HCT116 (cell line): ENCODE results near the gene EML1. TPM values are rescaled to one million over a fixed set of nuclear protein-coding genes. Genes with fewer than 3 reads are reported as not detected.

Experiments used
- ATAC-seq: fragments of 200-7000 bp; cut with Tn5 transposase; 2 replicates; pipeline ENCODE4 v1.9.1; 2020; ENCODE audit warnings: mild to moderate bottlenecking, moderate library complexity
- BruUV-seq: library from RNA; stranded (reverse); fragments of 400-500 nt; replicated peaks from 2 replicates; lab custom pipeline; 2021; lab: Mats Ljungman, UMichigan
- CTCF ChIA-PET: fragments of 300-600 bp; sonication (Branson Sonifier 250); formaldehyde crosslinking; loops from one replicate; lab custom pipeline; 2021; ENCODE audit warnings: antibody characterized with exemption; lab: Charles Lee
- POLR2A ChIA-PET: fragments of 300-600, 350-600 bp; sonication (Branson Sonifier 250); formaldehyde crosslinking; loops from one replicate; lab custom pipeline; 2021; ENCODE audit warnings: antibody characterized with exemption; lab: Charles Lee
- RAD21 ChIA-PET, 2 experiments: fragments of 300-600 bp; sonication (Branson Sonifier 250); formaldehyde crosslinking; loops; one replicate each; lab custom pipeline; 2023; ENCODE audit warnings: low total read pairs in 2 of 2; ENCODE audit not compliant: uncharacterized antibody in 2 of 2, unreplicated experiment in 2 of 2, low non-redundant PET in 1 of 2; lab: Charles Lee
- DNase-seq: peaks from one replicate; pipeline ENCODE4 v3.0.0-alpha.2; 2010; ENCODE audit warnings: low read depth, low spot score
- H2AFZ ChIP-seq: fragments of 200-600 bp; shearing (Covaris generic), sonication (generic); 2 replicates; pipeline ENCODE4 v1.6.1; 2017; ENCODE audit warnings: low read depth, mixed run types, mixed read lengths, antibody characterized with exemption, low read length; ENCODE audit not compliant: poor library complexity, severe bottlenecking
- H3K27ac ChIP-seq: 2 replicates; pipeline ENCODE4 v1.5.1; 2012; ENCODE audit warnings: low read depth, low read length
- H3K27me3 ChIP-seq: fragments of 200-600 bp; sonication (generic); 2 replicates; pipeline ENCODE4 v1.6.1; 2016; ENCODE audit warnings: mixed run types, low read length, mixed read lengths; ENCODE audit not compliant: insufficient read depth
- H3K36me3 ChIP-seq, 2 experiments: fragments of 200-500 bp in 1 of 2; fragments of 200-600 bp in 1 of 2; sonication (Bioruptor generic) in 1 of 2; sonication (generic) in 1 of 2; 2 replicates each; pipeline versions ENCODE4 v1.5.1 to v1.6.1; 2014 to 2016; ENCODE audit warnings: low read length in 2 of 2, inconsistent platforms in 1 of 2, mixed read lengths in 1 of 2, mixed run types in 1 of 2; ENCODE audit not compliant: insufficient read depth in 2 of 2, control insufficient read depth in 1 of 2
- H3K4me1 ChIP-seq, 2 experiments: fragments of 200-600 bp in 1 of 2; sonication (generic) in 1 of 2; 2 replicates each; pipeline versions ENCODE4 v1.5.1 to v1.6.1; 2012 to 2017; ENCODE audit warnings: low read length in 2 of 2, inconsistent platforms in 1 of 2, mild to moderate bottlenecking in 1 of 2, mixed read lengths in 1 of 2, mixed run types in 1 of 2, moderate library complexity in 1 of 2; ENCODE audit not compliant: insufficient read depth in 2 of 2, control insufficient read depth in 1 of 2
- H3K4me2 ChIP-seq: fragments of 200-600 bp; sonication (generic); 2 replicates; pipeline ENCODE4 v1.6.1; 2017; ENCODE audit warnings: mixed run types, low read length, mixed read lengths
- H3K4me3 ChIP-seq, 2 experiments: fragments of 200-600 bp in 1 of 2; sonication (generic) in 1 of 2; replicated peaks in 1 of 2; 2 replicates each; pipeline ENCODE4 v1.5.1; 2011 to 2016; ENCODE audit warnings: low read length in 2 of 2, control low read depth in 1 of 2, low read depth in 1 of 2, mild to moderate bottlenecking in 1 of 2, mixed read lengths in 1 of 2, mixed run types in 1 of 2
- H3K79me2 ChIP-seq: fragments of 200-600 bp; sonication (generic); 2 replicates; pipeline ENCODE4 v1.6.1; 2017; ENCODE audit warnings: mild to moderate bottlenecking, mixed run types, low read length, moderate library complexity, mixed read lengths; ENCODE audit not compliant: insufficient read depth
- H3K9ac ChIP-seq: fragments of 200-600 bp; sonication (generic); 2 replicates; pipeline ENCODE4 v1.6.1; 2016; ENCODE audit warnings: low read length, mixed read lengths
- H3K9me2 ChIP-seq: fragments of 200-600 bp; sonication (generic), shearing (Covaris generic); 2 replicates; pipeline ENCODE4 v1.6.1; 2017; ENCODE audit warnings: mixed run types, mild to moderate bottlenecking, moderate library complexity; ENCODE audit not compliant: insufficient read depth
- H3K9me3 ChIP-seq, 2 experiments: fragments of 200-500 bp in 1 of 2; fragments of 200-600 bp in 1 of 2; sonication (Bioruptor generic) in 1 of 2; sonication (generic) in 1 of 2; 2 replicates each; pipeline ENCODE4 v1.6.1; 2014 to 2017; ENCODE audit warnings: low read length in 2 of 2, mixed read lengths in 2 of 2, inconsistent platforms in 1 of 2, low read depth in 1 of 2, mild to moderate bottlenecking in 1 of 2, mixed run types in 1 of 2, moderate library complexity in 1 of 2; ENCODE audit not compliant: control insufficient read depth in 1 of 2, insufficient read depth in 1 of 2
- H4K20me1 ChIP-seq: fragments of 200-600 bp; sonication (generic), shearing (Covaris generic); 2 replicates; pipeline ENCODE4 v1.6.1; 2017; ENCODE audit warnings: mixed run types, mild to moderate bottlenecking, moderate library complexity; ENCODE audit not compliant: insufficient read depth
- CBX3 ChIP-seq: IDR thresholded peaks from 2 replicates; pipeline ENCODE4 v1.6.1; 2012; ENCODE audit warnings: low read depth
- CEBPB ChIP-seq: IDR thresholded peaks from 2 replicates; pipeline ENCODE4 v1.6.1; 2012; ENCODE audit warnings: low read depth
- EGR1 ChIP-seq: IDR thresholded peaks from 2 replicates; pipeline ENCODE4 v1.6.1; 2012; ENCODE audit warnings: low read depth
- ELF1 ChIP-seq: IDR thresholded peaks from 2 replicates; pipeline ENCODE4 v1.6.1; 2012; ENCODE audit warnings: low read depth, borderline replicate concordance
- JUND ChIP-seq: IDR thresholded peaks from 2 replicates; pipeline ENCODE4 v1.6.1; 2012
- MAX ChIP-seq: IDR thresholded peaks from 2 replicates; pipeline ENCODE4 v1.6.1; 2012
- REST ChIP-seq: IDR thresholded peaks from 2 replicates; pipeline ENCODE4 v1.6.1; 2012; ENCODE audit warnings: low read depth
- ZNF274 ChIP-seq: fragments of 200-500 bp; sonication (Bioruptor generic); IDR thresholded peaks from 2 replicates; pipeline ENCODE4 v1.6.1; 2014; ENCODE audit warnings: mild to moderate bottlenecking, low read depth, low read length, inconsistent platforms
- intact Hi-C: fragments of 100-400 bp; cut with micrococcal nuclease; formaldehyde crosslinking; loops from 2 replicates; pipeline ENCODE4 v1.10.0; 2022
- total RNA-seq: library from RNA; stranded (reverse); gene quantifications from one replicate; pipeline ENCODE4 v1.2.1, GENCODE V29; 2021; ENCODE audit not compliant: unreplicated experiment

Gene EML1
- total RNA-seq, 1 experiment from 2014 or later = 7.4 TPM

- TF ChIP-seq JUND (no peak), CBX3 (no peak), CEBPB (no peak), EGR1 (no peak), REST (no peak)
These were observed 10.0 kb downstream of the EML1 start (continued) for GRCh38 chr14:99803106-99803775.

GRCh38 chr14:99803803-99804202 is 10.6 kb downstream of the EML1 start:
- H3K36me3 ChIP-seq = no peaks in the 10 kb centered on the region
- H3K4me1 ChIP-seq = no peaks in the 10 kb centered on the region
- intact Hi-C loops = no loop called here
- CTCF ChIA-PET = no interaction called here
- no peaks in the 10 kb centered on the region for H3K9me3 ChIP-seq
- no TSS peak for BruUV-seq
- DNase-seq = no peak
- TF ChIP-seq JUND (no peak), ZNF274 (no peak), ELF1 (no peak), CEBPB (no peak), MAX (no peak)
- TF ChIP-seq, all 23 proteins: peak for 0
- POLR2A ChIA-PET = no interaction called here
- RAD21 ChIA-PET = no interaction called here
- Histone ChIP-seq H3K27ac (no peak overlapping the region), H3K4me2 (no peak overlapping the region), H3K79me2 (no peaks in the 10 kb centered on the region), H3K27me3 (peaks cover 5% of the 10 kb centered on the region; the same call in 1 of the 2 replicates), H2AFZ (no peak overlapping the region), H3K9me2 (no peaks in the 10 kb centered on the region), H4K20me1 (no peaks in the 10 kb centered on the region), H3K4me3 (no peak overlapping the region), H3K9ac (no peak overlapping the region)
- ATAC-seq = no peak
